Suprapubic skin (tissue), 4 donors: Measurements from ENCODE around the gene CAV1.

Experiments
- CTCF ChIP-seq, 2 donors: fragments of 200-600 bp in 1 of 2; fragments of 450-650 bp in 1 of 2; sonication (generic) in 1 of 2; IDR thresholded peaks; one replicate each; pipeline ENCODE4 v1.5.1; 2016 to 2019; ENCODE audit warnings: antibody characterized with exemption in 2 of 2, mild to moderate bottlenecking in 1 of 2, moderate library complexity in 1 of 2
- EP300 ChIP-seq: sonication (generic); formaldehyde crosslinking; IDR thresholded peaks from one replicate; pipeline ENCODE4 v1.6.1; 2017; ENCODE audit warnings: antibody characterized with exemption
- POLR2A ChIP-seq, 2 donors: fragments of 450-650 bp; IDR thresholded peaks; one replicate each; pipeline ENCODE4 v1.6.1; 2017; ENCODE audit warnings: antibody characterized with exemption in 2 of 2, mild to moderate bottlenecking in 2 of 2, moderate library complexity in 2 of 2
- POLR2AphosphoS5 ChIP-seq, 3 donors: sonication (generic); formaldehyde crosslinking; IDR thresholded peaks; one replicate each; pipeline ENCODE4 v1.6.1; 2017; ENCODE audit warnings: antibody characterized with exemption in 3 of 3

- no peak for TF ChIP-seq CTCF (IDR thresholded peaks at IDR 0.05)
- no peak for TF ChIP-seq POLR2A (IDR thresholded peaks at IDR 0.05)
- TF ChIP-seq POLR2AphosphoS5 (IDR thresholded peaks at IDR 0.05): no peak
- no peak for TF ChIP-seq EP300
Measured at GRCh38 chr7:116512520-116513188, 12.2 kb upstream of the CAV1 start.
